HG02852 (cell line): Measurements from ENCODE around the gene ZNF322.

Experiments
- ATAC-seq: cut with Tn5 transposase; IDR thresholded peaks from one replicate; pipeline ENCODE4 v1.9.1; 2021; ENCODE audit warnings: mild to moderate bottlenecking, moderate library complexity; ENCODE audit not compliant: unreplicated experiment

The ZNF322 gene

GRCh38 chr6:26593278-26594130, 66.0 kb downstream of the ZNF322 start:
- no peak for ATAC-seq

GRCh38 chr6:26592649-26593048, 66.9 kb downstream of the ZNF322 start:
- no peak for ATAC-seq

- ATAC-seq: no peak
Observed at GRCh38 chr6:26588965-26589364, 70.6 kb downstream of the ZNF322 start.
